ENCODE results near the gene M6PR.

The M6PR gene

DNA sequence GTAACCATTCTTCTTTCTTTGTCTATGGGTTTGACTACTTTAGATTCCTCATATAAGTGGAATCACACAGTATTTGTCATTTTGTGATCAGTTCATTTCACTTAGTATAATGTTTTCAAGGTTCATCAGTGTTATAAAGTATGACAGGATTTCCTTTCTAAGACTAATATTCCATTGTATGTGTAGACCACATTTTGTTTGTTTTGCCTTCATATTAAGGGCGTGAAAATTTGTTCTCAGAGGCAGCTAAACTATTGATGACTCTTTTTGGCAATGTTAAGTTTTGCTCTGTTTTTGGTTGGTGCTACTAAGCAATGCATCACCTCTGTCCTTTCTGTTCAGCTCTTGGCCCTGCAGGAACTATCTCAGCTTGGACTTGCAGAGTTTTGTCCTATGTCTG is 38.2 kb upstream of the M6PR start:
- TF ChIP-seq CTBP1 (IDR thresholded peaks at IDR 0.05; ENCODE audit: borderline replicate concordance) (no peak), NFRKB (IDR thresholded peaks at IDR 0.05) (no peak), ELF4 (IDR thresholded peaks at IDR 0.05) (no peak), L3MBTL2 (conservative IDR thresholded peaks at IDR 0.05) (no peak), FOXA1 (IDR thresholded peaks at IDR 0.05) (no peak), HDGF (IDR thresholded peaks at IDR 0.05; ENCODE audit: borderline replicate concordance) (no peak), LEF1 (IDR thresholded peaks at IDR 0.05; ENCODE audit: borderline replicate concordance) (no peak)
- POLR2A ChIA-PET: no interaction called here
- CTCF ChIA-PET: no interaction called here
- DNase-seq (ENCODE audit: extremely low spot score): no peak

GRCh38 chr12:8987163-8987562 is 37.7 kb upstream of the M6PR start:
- ChIA-PET CTCF (no interaction called here), POLR2A (no interaction called here)
- no peak for DNase-seq (ENCODE audit: extremely low spot score)
- TF ChIP-seq ARNT (IDR thresholded peaks at IDR 0.05) (no peak), SP1 (IDR thresholded peaks at IDR 0.05) (no peak), BHLHE40 (IDR thresholded peaks at IDR 0.05; ENCODE audit: borderline replicate concordance) (no peak), ZNF384 (IDR thresholded peaks at IDR 0.05) (no peak), NFRKB (IDR thresholded peaks at IDR 0.05) (no peak), SUZ12 (IDR thresholded peaks at IDR 0.05) (no peak), ELF4 (IDR thresholded peaks at IDR 0.05) (no peak), TARDBP (IDR thresholded peaks at IDR 0.05) (no peak), HDGF (IDR thresholded peaks at IDR 0.05; ENCODE audit: borderline replicate concordance) (no peak), LEF1 (IDR thresholded peaks at IDR 0.05; ENCODE audit: borderline replicate concordance) (no peak), L3MBTL2 (conservative IDR thresholded peaks at IDR 0.05) (no peak), CTBP1 (IDR thresholded peaks at IDR 0.05; ENCODE audit: borderline replicate concordance) (no peak)
- TF ChIP-seq, protein P1, sequence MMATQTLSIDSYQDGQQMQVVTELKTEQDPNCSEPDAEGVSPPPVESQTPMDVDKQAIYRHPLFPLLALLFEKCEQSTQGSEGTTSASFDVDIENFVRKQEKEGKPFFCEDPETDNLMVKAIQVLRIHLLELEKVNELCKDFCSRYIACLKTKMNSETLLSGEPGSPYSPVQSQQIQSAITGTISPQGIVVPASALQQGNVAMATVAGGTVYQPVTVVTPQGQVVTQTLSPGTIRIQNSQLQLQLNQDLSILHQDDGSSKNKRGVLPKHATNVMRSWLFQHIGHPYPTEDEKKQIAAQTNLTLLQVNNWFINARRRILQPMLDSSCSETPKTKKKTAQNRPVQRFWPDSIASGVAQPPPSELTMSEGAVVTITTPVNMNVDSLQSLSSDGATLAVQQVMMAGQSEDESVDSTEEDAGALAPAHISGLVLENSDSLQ (IDR thresholded peaks at IDR 0.05): no peak

DNA sequence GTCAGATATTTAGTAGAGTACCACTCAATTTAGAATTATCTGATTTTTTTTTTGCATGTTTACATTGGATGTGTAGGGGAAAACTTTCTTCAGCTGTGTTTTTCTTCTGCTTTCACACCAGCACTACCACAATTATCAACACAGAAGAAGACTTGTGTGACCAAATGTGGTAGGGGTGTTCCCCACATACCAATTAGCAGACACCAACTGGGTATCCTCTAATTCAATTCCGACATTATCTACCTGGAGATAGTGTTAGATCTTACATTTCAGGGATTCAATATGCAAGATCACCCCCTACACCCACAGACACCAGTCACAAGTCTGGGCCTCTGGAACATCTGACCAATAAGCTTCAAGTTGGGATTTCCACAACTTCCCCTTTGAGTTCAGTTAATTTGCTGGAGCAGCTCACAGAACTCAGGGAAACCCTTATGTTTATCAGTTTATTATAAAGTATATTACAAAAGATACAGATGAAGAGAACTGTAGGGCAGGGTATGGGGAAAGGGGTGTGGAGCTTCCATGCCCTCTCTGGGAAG is 35.8 kb upstream of the M6PR start:
- TF ChIP-seq FOXM1 (IDR thresholded peaks at IDR 0.05; ENCODE audit: borderline replicate concordance): no peak
- DNase-seq (ENCODE audit: extremely low spot score): no peak
- CTCF ChIA-PET: no interaction called here
- POLR2A ChIA-PET: no interaction called here

- CTCF ChIA-PET: no interaction called here
- TF ChIP-seq HDGF (IDR thresholded peaks at IDR 0.05; ENCODE audit: borderline replicate concordance) (no peak), CTBP1 (IDR thresholded peaks at IDR 0.05; ENCODE audit: borderline replicate concordance) (no peak), SP1 (IDR thresholded peaks at IDR 0.05) (no peak), SUZ12 (IDR thresholded peaks at IDR 0.05) (no peak), TARDBP (IDR thresholded peaks at IDR 0.05) (no peak), L3MBTL2 (conservative IDR thresholded peaks at IDR 0.05) (no peak), ELF4 (IDR thresholded peaks at IDR 0.05) (no peak), ARNT (IDR thresholded peaks at IDR 0.05) (no peak), NFRKB (IDR thresholded peaks at IDR 0.05) (no peak), LEF1 (IDR thresholded peaks at IDR 0.05; ENCODE audit: borderline replicate concordance) (no peak), ZNF384 (IDR thresholded peaks at IDR 0.05) (no peak), FOXK2 (IDR thresholded peaks at IDR 0.05) (no peak), FOXM1 (IDR thresholded peaks at IDR 0.05; ENCODE audit: borderline replicate concordance) (no peak), FOXA1 (IDR thresholded peaks at IDR 0.05) (no peak), BHLHE40 (IDR thresholded peaks at IDR 0.05; ENCODE audit: borderline replicate concordance) (no peak)
- TF ChIP-seq, protein P1 (IDR thresholded peaks at IDR 0.05): no peak
These were observed 30.7 kb upstream of the M6PR start for GRCh38 chr12:8980137-8980536.

DNA sequence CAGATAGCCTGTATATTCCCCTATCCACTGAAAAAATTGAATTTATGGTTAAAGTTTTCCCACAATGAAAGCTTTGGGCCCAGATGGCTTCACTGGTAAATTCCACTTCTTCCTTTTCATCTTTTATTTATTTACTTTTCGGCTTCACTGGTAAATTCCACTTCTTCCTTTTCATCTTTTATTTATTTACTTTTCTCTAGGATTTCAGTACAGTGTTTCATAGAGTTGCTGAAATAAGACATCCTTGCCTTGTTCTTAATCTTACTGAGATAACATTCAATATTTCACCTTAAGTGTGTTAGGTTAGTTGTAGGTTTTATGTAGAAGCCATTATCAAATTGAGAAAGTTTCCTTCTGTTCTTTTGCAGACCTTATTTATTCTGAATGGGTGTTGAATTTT is 21.0 kb upstream of the M6PR start:
- DNase-seq (ENCODE audit: extremely low spot score): no peak
- TF ChIP-seq ZNF384 (IDR thresholded peaks at IDR 0.05) (no peak), LEF1 (IDR thresholded peaks at IDR 0.05; ENCODE audit: borderline replicate concordance) (no peak), HDGF (IDR thresholded peaks at IDR 0.05; ENCODE audit: borderline replicate concordance) (no peak), FOXK2 (IDR thresholded peaks at IDR 0.05) (no peak), ARNT (IDR thresholded peaks at IDR 0.05) (no peak), CTBP1 (IDR thresholded peaks at IDR 0.05; ENCODE audit: borderline replicate concordance) (no peak), FOXM1 (IDR thresholded peaks at IDR 0.05; ENCODE audit: borderline replicate concordance) (no peak), ELF4 (IDR thresholded peaks at IDR 0.05) (no peak), TARDBP (IDR thresholded peaks at IDR 0.05) (no peak)
- CTCF ChIA-PET: no interaction called here
- POLR2A ChIA-PET: no interaction called here

More at GRCh38 chr12:8980137-8980536, 30.7 kb upstream of the M6PR start:
- DNase-seq (ENCODE audit: extremely low spot score): no peak
- POLR2A ChIA-PET: no interaction called here

DNA sequence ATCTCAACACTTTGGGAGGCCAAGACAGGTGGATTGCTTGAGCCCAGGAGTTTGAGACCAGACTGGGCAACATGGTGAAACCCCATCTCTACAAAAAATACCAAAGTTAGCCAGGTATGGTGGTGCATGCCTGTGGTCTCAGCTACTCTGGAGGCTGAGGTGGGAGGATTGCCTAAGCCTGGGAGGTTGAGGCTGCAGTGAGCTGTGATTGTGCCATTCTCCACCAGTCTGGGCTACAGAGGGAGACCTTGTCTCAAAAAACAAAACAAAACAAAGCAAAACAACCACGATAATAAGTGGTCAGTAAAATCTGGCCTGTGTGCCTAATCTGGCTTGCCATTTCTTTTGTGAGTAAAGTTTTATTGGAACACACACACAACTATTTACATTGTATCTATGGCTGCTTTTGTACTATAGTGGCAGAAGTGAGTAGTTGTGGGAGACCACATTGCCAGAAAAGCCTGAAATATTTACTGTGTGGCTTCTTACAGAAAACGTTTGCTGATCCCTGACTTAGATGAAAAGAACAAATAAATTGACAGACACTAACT is 20.5 kb upstream of the M6PR start:
- CTCF ChIA-PET: no interaction called here
- TF ChIP-seq FOXA1 (IDR thresholded peaks at IDR 0.05) (no peak), LEF1 (IDR thresholded peaks at IDR 0.05; ENCODE audit: borderline replicate concordance) (no peak), SP1 (IDR thresholded peaks at IDR 0.05) (no peak), FOXM1 (IDR thresholded peaks at IDR 0.05; ENCODE audit: borderline replicate concordance) (no peak)
- POLR2A ChIA-PET: no interaction called here
- DNase-seq (ENCODE audit: extremely low spot score): no peak

DNA sequence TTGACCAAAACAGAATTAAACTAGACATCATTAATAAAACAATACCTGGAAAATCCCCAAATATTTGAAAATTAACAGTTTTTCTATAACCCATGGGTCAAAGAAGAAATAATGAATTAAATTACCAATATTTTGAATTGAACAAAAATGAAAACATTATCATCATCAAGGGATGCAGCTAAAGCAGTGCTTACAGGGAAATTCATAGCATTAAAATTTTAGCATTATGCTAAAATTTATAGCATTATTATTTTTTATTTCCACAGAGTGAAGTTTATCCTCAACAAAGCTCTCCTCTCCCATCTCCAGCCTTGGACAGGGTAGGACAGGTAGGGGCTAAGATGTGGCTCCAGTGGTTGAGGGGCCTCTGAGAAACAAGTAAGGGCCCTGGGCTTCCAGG is 19.3 kb upstream of the M6PR start:
- ChIA-PET CTCF (no interaction called here), POLR2A (no interaction called here)
- TF ChIP-seq FOXA1 (IDR thresholded peaks at IDR 0.05): no peak
- TF ChIP-seq ELF4 (IDR thresholded peaks at IDR 0.05): no peak
- no peak for TF ChIP-seq ARNT (IDR thresholded peaks at IDR 0.05)
- TF ChIP-seq CTBP1 (IDR thresholded peaks at IDR 0.05; ENCODE audit: borderline replicate concordance): no peak
- no peak for TF ChIP-seq SUZ12 (IDR thresholded peaks at IDR 0.05)
- TF ChIP-seq BHLHE40 (IDR thresholded peaks at IDR 0.05; ENCODE audit: borderline replicate concordance): no peak
- TF ChIP-seq SP1 (IDR thresholded peaks at IDR 0.05): no peak
- no peak for TF ChIP-seq FOXK2 (IDR thresholded peaks at IDR 0.05)
- TF ChIP-seq HDGF (IDR thresholded peaks at IDR 0.05; ENCODE audit: borderline replicate concordance): no peak
- no peak for TF ChIP-seq NFRKB (IDR thresholded peaks at IDR 0.05)
- TF ChIP-seq L3MBTL2 (conservative IDR thresholded peaks at IDR 0.05): no peak
- TF ChIP-seq TARDBP (IDR thresholded peaks at IDR 0.05): no peak
- TF ChIP-seq FOXM1 (IDR thresholded peaks at IDR 0.05; ENCODE audit: borderline replicate concordance): no peak
- no peak for DNase-seq (ENCODE audit: extremely low spot score)

Measured in HEK293T (cell line).